ENCODE data around the gene MGME1.

The MGME1 gene

GRCh38 chr20:17952692-17953684 lies 15.8 kb upstream of the MGME1 start:
- DNase-seq (ENCODE audit: extremely low read depth, low read depth) = no peak
- H3K4me3 ChIP-seq (replicated peaks; ENCODE audit: low read depth, low read length) = no peak overlapping the region
- no peak for TF ChIP-seq CTCF (IDR thresholded peaks at IDR 0.05; ENCODE audit: low read depth, low read length, missing control alignments)

- H3K4me3 ChIP-seq (replicated peaks; ENCODE audit: low read depth, low read length) = no peak overlapping the region
- DNase-seq (ENCODE audit: extremely low read depth, low read depth) = no peak
- no peak for TF ChIP-seq CTCF (IDR thresholded peaks at IDR 0.05; ENCODE audit: low read depth, low read length, missing control alignments)
These were observed 14.9 kb upstream of the MGME1 start for GRCh38 chr20:17953935-17954334.

- no peak for DNase-seq (ENCODE audit: extremely low read depth, low read depth)
- no peak for TF ChIP-seq CTCF (IDR thresholded peaks at IDR 0.05; ENCODE audit: low read depth, low read length, missing control alignments)
- no peak overlapping the region for H3K4me3 ChIP-seq (replicated peaks; ENCODE audit: low read depth, low read length)
These were observed 13.5 kb upstream of the MGME1 start for GRCh38 chr20:17955302-17955701.

GRCh38 chr20:17956099-17956685 lies 12.6 kb upstream of the MGME1 start:
- DNase-seq (ENCODE audit: extremely low read depth, low read depth) = no peak
- no peak overlapping the region for H3K4me3 ChIP-seq (replicated peaks; ENCODE audit: low read depth, low read length)
- TF ChIP-seq CTCF (IDR thresholded peaks at IDR 0.05; ENCODE audit: low read depth, low read length, missing control alignments) = no peak

GRCh38 chr20:17957505-17958363 lies 11.1 kb upstream of the MGME1 start:
- no peak for DNase-seq (ENCODE audit: extremely low read depth, low read depth)

More at GRCh38 chr20:17957505-17958363, 11.1 kb upstream of the MGME1 start:
- H3K4me3 ChIP-seq (replicated peaks; ENCODE audit: low read depth, low read length) = no peak overlapping the region
- no peak for TF ChIP-seq CTCF (IDR thresholded peaks at IDR 0.05; ENCODE audit: low read depth, low read length, missing control alignments)

All from HFF-Myc (cell line).